T-helper 22 cell (primary cell): ENCODE measurements around the gene BUD23.
A peak's percentile ranks its signal among the peaks of the same experiment; 100 is the strongest.
"Not testable (repeated sequence)": the region's sequence is repeated elsewhere in the genome, so short reads cannot be mapped to it uniquely, and the experiment has no call there.

Experiments used
- DNase-seq: peaks from one replicate; pipeline ENCODE4 v3.0.0-alpha.2; 2020; ENCODE audit warnings: low read depth

BUD23 gene

GRCh38 chr7:73701357-73701995 is 18.1 kb downstream of the BUD23 start:
- DNase-seq = no peak

GRCh38 chr7:73702226-73702625 is 18.8 kb downstream of the BUD23 start:
- DNase-seq = no peak

GRCh38 chr7:73702665-73703064 is 19.3 kb downstream of the BUD23 start:
- DNase-seq = no peak

GRCh38 chr7:73703225-73703624 is 19.8 kb downstream of the BUD23 start:
- no peak for DNase-seq

GRCh38 chr7:73703757-73704639 is 20.6 kb downstream of the BUD23 start:
- DNase-seq = no peak

GRCh38 chr7:73704640-73705550 is 21.5 kb downstream of the BUD23 start:
- DNase-seq = no peak

- DNase-seq = no peak
Observed at GRCh38 chr7:73705551-73705920, 22.1 kb downstream of the BUD23 start.

GRCh38 chr7:73706126-73707044 is 23.0 kb downstream of the BUD23 start:
- no peak for DNase-seq

- DNase-seq = no peak
Observed at GRCh38 chr7:73707045-73707631, 23.7 kb downstream of the BUD23 start.

GRCh38 chr7:73708961-73709549 is 25.7 kb downstream of the BUD23 start:
- no peak for DNase-seq

GRCh38 chr7:73712773-73713172 is 29.4 kb downstream of the BUD23 start:
- DNase-seq = no peak

GRCh38 chr7:73713319-73713718 is 29.9 kb downstream of the BUD23 start:
- not testable (repeated sequence) for DNase-seq

- no peak for DNase-seq
Observed at GRCh38 chr7:73715648-73716317, 32.4 kb downstream of the BUD23 start.

- no peak for DNase-seq
Observed at GRCh38 chr7:73716318-73716890, 33.0 kb downstream of the BUD23 start.

- DNase-seq = no peak
Observed at GRCh38 chr7:73717025-73717807, 33.8 kb downstream of the BUD23 start.

- peak; percentile 77 for DNase-seq
Observed at GRCh38 chr7:73717991-73718405, 34.6 kb downstream of the BUD23 start.

GRCh38 chr7:73718438-73718881 is 35.1 kb downstream of the BUD23 start:
- peak; percentile 34 for DNase-seq

- DNase-seq = peak; percentile 53
Observed at GRCh38 chr7:73718905-73719805, 35.8 kb downstream of the BUD23 start, which contains the start of gene STX1A. STX1A (minus strand) TSS chr7:73719669; CDS start chr7:73719631, 38 bp downstream.
